Measurements from ENCODE around the gene PNLIPRP3. TPM values are rescaled to one million over a fixed set of nuclear protein-coding genes. Genes with fewer than 3 reads are reported as not detected.
A peak's percentile ranks its signal among the peaks of the same experiment; 100 is the strongest.
"Not testable (repeated sequence)": the region's sequence is repeated elsewhere in the genome, so short reads cannot be mapped to it uniquely, and the experiment has no call there.

Gene PNLIPRP3
- total RNA-seq = not detected

DNA sequence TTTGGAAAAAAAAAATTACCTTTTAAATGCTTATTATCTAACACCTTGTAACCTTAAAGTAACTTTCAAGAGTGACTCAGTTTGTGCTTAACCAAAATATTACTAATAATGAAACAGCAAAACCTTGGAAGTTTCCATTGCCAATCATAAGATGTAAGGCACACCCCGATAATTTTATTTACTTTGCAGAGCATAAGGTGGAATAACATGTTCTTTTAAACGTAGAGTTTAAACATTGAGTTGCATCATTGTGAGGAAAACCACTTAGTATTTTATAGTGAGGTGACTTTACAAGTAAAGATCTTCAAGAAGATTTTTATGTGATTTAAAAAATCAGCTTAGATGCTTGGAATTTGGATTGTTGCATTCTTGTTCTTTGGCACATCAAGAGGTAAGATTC lies at the start of gene PNLIPRP3:
Gene PNLIPRP3, plus strand, starts transcription at position 177 of the 400 bp plus-strand sequence. Its CDS starts 166 bp downstream, at position 343.
- no peak for DNase-seq (ENCODE audit: low read depth in 2 of 3, low spot score in 2 of 3)

DNA sequence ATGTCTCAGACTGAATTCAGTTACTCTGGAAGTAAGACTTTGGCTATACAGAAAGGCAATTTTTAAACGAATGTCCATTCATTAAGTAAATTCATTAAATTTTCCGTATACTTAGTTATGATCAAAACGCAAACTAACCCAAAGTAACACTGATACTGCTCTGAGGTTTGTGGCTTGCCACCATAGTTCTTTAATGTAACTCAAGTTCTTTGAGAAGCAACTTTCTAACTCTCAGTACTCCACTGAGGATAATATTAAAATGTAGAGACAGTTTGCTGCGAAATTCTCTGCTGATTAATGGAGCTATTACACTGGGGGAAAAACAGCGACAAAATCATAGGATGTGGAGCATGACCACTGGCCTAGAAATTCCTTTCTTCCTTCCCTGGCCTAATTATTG lies 45.4 kb upstream of the PNLIPRP3 start:
- DNase-seq (ENCODE audit: low read depth in 2 of 3, low spot score in 2 of 3) = no peak

DNA sequence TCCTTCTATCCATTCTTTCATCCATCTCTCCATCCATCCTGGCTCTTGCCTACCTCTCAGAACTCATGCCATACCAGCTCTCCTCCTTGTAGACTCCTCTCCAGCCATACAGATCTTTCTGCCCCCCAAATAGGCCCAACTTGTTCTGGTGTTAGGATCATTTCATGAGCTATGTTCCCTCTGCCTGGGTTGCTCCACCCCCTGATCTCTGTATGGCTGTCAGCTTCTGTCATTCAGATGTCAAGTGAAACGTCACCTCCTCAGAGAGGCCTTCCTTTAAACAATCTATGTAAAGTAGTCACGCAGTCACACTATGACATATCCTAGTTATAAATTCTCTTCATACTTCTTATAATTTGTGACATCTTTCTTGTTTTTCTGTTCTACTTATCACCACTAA lies 42.3 kb upstream of the PNLIPRP3 start:
- DNase-seq (ENCODE audit: low read depth in 2 of 3, low spot score in 2 of 3) = no peak

- DNase-seq (ENCODE audit: low read depth in 2 of 3, low spot score in 2 of 3) = peak in 2 of 3 donors; percentile 13 to 43
Measured at GRCh38 chr10:116385994-116386809, 41.4 kb upstream of the PNLIPRP3 start.

DNA sequence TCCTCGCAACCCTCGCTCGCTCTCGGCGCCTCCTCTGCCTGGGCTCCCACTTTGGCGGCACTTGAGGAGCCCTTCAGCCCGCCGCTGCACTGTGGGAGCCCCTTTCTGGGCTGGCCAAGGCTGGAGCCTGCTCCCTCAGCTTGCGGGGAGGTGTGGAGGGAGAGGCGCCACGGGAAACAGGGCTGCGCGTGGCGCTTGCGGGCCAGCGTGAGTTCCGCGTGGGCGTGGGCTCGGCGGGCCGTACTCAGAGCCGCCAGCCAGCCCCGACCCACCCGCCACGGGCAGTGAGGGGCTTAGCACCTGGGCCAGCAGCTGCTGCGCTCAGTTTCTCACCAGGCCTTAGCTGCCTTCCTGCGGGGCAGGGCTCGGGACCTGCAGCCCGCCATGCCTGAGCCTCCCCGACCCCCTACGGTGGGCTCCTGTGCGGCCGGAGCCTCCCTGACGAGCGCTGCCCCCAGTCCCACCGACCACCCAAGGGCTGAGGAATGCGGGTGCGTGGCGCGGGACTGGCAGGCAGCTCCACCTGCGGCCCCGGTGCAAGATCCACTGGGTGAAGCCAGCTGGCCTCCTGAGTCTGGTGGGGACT lies 34.3 kb upstream of the PNLIPRP3 start:
- not testable (repeated sequence) for DNase-seq (ENCODE audit: low read depth in 2 of 3, low spot score in 2 of 3)

DNA sequence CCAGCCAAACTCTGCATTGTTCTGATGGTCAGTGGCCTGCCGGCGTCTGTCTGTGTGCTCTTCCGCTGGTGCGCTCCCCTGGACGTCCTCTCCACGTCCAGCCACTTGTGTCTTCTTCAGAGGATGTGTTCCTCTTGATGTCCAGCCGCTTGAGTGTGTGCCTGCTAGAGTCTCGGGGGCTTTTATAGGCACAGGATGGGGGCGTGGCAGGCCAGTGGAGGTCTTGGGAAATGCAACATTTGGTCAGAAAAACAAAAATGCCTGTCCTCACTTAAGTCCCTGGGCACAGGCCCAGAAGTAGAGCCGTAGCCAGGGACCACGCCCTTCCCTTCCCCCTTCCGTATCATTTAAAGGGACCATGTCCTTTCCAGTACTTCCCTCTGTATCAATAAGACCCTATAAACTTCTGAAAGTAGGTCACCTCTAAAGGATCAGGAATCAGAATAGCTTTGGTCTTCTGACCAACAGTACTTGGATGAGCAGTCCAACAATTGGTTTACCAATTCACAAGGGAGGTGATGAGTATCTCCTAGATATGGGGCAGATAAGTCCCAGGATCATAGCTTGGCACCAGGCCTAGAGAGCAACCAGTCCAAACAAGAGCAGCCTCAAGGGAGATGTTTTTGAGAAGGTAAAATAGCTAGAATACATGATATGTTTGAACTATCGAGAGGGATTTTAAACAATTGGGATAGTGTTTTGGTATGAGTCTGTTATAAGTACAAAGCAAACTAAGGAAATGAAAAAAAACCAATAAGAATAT lies 32.2 kb upstream of the PNLIPRP3 start:
- DNase-seq (ENCODE audit: low read depth in 2 of 3, low spot score in 2 of 3) = no peak

- DNase-seq (ENCODE audit: low read depth in 2 of 3, low spot score in 2 of 3) = no peak
Measured at GRCh38 chr10:116398224-116398623, 29.4 kb upstream of the PNLIPRP3 start.

GRCh38 chr10:116402858-116403257 lies 24.8 kb upstream of the PNLIPRP3 start:
- DNase-seq (ENCODE audit: low read depth in 2 of 3, low spot score in 2 of 3) = no peak

DNA sequence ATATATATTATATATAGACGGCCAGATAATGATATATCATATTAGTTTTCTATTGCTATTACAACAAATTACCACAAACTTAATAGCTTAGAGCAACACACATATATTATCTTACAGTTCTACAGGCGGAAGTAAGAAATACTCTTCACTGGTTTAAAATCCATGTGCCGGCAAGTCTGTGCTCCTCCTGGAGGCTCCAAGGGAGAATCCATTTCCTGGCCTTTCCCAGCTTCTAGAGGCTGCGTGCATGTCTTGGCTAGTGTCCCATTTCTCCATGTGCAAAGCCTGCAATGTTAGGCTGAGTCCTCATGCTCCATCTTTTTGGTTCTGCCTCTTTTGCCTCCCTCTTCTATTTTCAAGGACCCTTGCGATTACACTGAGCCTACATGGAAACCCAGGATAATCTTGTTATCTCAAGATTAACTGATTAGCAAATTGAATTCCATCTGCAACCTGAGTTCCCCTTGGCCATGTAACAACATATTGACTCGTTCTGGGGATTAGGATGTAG lies 23.9 kb upstream of the PNLIPRP3 start:
- no peak for DNase-seq (ENCODE audit: low read depth in 2 of 3, low spot score in 2 of 3)

GRCh38 chr10:116408719-116409118 lies 18.9 kb upstream of the PNLIPRP3 start:
- no peak for DNase-seq (ENCODE audit: low read depth in 2 of 3, low spot score in 2 of 3)

DNA sequence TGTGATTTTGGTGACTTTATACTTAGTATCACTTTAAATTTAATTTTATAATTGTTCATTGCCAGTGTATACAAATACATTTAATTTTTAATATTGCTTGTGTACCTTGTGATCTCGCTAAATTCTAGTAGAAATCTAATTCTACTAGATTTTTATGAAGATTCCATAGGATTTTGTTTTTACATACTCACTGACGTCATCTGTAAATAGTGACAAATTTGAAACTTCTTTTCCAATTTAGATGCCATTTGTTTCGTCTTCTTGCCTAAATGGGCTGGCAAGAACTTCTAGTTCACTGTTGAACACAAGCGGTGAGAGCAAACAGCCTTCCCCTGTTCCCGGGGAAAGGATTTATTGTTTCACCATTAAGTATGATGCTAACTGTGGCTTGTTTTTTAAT lies 17.3 kb upstream of the PNLIPRP3 start:
- DNase-seq (ENCODE audit: low read depth in 2 of 3, low spot score in 2 of 3) = no peak

GRCh38 chr10:116417821-116418220 lies 9.8 kb upstream of the PNLIPRP3 start:
- DNase-seq (ENCODE audit: low read depth in 2 of 3, low spot score in 2 of 3) = no peak

DNA sequence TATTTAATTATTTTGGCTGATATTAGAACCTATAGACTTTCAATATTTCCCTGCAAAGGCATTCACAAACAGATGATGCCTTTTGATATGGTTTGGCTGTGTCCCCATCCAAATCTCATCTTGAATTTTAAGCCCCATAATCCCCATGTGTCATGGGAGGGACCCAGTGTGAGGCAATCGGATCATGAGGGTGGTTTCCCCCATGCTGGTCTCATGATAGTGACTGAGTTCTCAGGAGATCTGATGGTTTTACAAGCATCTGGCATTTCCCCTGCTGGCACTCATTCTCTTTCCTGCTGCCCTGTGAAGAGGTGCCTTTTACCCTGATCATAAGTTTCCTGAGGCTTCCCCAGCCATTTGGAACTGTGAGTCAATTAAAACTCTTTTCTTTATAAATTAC lies 9.3 kb upstream of the PNLIPRP3 start:
- DNase-seq (ENCODE audit: low read depth in 2 of 3, low spot score in 2 of 3) = no peak

DNA sequence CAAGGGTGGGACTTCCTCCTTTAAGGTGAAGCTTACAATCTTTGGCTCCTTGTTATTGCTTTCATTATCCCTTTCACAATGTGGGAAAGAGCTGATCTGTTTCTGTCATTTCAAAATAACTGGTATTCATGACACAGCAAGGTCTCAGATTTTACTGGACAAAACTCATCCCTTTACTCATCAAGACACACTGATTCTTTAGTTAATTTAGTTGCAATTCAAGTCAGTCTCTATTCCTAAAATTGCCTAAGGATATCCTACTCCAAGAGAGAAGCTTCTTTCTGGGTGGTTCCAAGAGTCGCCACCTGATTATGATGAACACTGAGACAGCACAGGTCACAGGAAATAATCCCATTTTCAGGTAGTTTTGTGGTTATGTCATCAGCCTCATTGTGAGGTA lies 5.8 kb upstream of the PNLIPRP3 start:
- DNase-seq (ENCODE audit: low read depth in 2 of 3, low spot score in 2 of 3) = no peak

GRCh38 chr10:116429288-116429977 lies 1.8 kb downstream of the PNLIPRP3 start:
- DNase-seq (ENCODE audit: low read depth in 2 of 3, low spot score in 2 of 3) = no peak

- no peak for DNase-seq (ENCODE audit: low read depth in 2 of 3, low spot score in 2 of 3)
Measured at GRCh38 chr10:116430288-116430687, 2.6 kb downstream of the PNLIPRP3 start.

- DNase-seq (ENCODE audit: low read depth in 2 of 3, low spot score in 2 of 3) = no peak
Measured at GRCh38 chr10:116431598-116431997, 4.0 kb downstream of the PNLIPRP3 start.

- DNase-seq (ENCODE audit: low read depth in 2 of 3, low spot score in 2 of 3) = peak in 1 of 3 donors; percentile 2
Measured at GRCh38 chr10:116437076-116437692, 9.5 kb downstream of the PNLIPRP3 start.

DNA sequence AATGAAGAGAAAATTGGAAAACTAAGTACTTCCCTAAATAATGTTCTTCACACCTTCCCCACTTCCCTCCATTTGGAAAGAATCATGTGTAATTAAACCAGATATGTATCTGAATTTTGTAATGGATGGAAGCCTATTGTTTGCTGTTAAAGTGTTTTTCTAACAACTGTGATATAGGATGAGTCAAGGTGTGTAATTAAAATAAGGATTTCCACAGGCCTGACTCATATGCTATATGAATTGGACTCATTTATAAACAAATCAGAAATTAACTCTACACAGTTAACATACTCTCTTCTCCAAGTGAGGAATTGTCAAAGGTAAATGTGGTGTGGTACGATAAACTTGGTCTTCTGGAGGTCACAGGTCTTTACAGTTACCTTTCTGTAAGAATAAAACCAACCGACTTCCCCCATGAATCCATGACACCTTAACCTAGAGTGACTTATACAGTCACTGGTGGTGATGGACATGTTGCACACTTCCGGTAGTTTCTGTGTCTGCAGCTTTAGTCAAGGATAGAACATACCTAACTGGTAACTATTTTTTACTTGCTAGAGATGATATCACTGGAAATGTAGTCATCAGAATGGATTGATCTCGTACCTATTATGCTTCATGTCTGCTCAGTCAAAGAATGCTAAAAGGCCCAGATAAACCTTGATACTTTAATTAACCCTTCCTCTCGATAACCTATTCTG lies 12.8 kb downstream of the PNLIPRP3 start:
- no peak for DNase-seq (ENCODE audit: low read depth in 2 of 3, low spot score in 2 of 3)

All from hematopoietic multipotent progenitor cell (in vitro differentiated cells).